ENCODE data around the gene CSNK2A1.
"Not testable (repeated sequence)": the region's sequence is repeated elsewhere in the genome, so short reads cannot be mapped to it uniquely, and the experiment has no call there.

Gene CSNK2A1

DNA sequence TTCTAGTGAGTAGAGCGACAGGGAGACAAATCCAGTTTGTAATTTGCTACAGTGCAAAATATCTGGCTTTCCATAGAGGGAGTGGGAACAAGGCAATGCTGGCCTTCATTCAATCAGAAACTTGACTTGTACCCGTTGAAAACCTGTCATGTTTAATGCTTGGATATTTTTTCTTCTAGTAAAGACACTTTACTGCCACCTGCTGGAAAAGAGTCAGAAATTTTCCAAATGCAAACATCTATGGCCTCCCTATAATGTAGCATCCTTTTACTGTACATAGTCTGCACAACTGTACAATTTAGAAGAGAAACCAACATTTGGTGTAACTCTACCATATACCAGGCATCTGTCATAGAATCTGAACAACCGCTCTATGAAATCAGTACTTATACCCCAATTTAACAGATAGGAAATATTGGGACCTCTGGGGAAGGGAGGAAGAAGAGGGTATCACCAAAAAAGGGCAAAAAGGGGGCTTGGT, 64.6 kb downstream of the CSNK2A1 start:
- H3K4me3 ChIP-seq (ENCODE audit: low read depth, low read length), result no peak overlapping the region
- TF ChIP-seq, protein P1, sequence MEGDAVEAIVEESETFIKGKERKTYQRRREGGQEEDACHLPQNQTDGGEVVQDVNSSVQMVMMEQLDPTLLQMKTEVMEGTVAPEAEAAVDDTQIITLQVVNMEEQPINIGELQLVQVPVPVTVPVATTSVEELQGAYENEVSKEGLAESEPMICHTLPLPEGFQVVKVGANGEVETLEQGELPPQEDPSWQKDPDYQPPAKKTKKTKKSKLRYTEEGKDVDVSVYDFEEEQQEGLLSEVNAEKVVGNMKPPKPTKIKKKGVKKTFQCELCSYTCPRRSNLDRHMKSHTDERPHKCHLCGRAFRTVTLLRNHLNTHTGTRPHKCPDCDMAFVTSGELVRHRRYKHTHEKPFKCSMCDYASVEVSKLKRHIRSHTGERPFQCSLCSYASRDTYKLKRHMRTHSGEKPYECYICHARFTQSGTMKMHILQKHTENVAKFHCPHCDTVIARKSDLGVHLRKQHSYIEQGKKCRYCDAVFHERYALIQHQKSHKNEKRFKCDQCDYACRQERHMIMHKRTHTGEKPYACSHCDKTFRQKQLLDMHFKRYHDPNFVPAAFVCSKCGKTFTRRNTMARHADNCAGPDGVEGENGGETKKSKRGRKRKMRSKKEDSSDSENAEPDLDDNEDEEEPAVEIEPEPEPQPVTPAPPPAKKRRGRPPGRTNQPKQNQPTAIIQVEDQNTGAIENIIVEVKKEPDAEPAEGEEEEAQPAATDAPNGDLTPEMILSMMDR (IDR thresholded peaks at IDR 0.05; ENCODE audit: insufficient read depth, low read depth, low read length, missing control alignments), result peak; percentile 53
- peak; percentile 73 for DNase-seq (ENCODE audit: low read depth)

DNA sequence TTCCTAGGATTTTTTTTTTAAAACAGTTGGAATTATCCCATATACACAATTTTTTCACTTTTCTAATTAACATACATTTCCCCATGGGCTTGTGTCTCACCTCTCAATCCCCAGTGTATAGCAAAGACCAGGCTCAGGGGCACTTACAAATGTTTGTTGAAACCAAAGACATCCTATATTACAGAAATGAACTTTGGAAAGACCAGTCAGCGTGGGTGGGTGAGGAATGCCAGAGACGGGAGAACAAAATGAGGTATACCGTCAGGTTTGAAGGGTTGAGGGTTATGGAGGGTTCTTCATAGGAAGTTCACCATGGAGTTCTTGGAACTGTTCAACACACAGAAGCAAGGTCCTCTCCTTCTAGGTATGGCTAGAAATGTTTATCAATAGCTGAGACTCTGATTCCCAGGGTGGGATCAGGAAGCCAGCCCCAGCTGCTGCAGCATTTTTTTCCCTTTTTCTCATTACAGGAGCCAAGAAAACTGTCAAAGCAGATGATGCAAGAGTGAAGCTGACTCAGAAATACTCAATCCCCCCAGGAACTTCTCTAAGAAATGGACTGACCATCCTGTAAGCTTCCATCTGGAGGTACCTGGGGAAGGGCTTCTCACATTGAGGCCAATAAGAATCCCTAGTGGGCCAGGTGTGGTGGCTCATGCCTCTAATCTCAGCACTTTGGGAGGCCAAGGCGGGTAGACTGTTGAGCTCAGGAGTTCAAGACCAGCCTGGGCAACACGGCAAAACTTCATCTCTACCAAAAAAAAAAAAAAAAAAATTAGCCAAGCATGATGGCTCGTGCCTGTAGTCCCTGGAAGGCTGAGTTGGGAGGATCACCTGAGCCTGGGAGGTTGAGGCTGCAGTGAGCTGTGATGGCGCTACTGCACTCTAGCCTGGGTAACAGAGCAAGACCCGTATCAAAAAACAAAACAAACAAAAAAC, 65.3 kb downstream of the CSNK2A1 start:
- TF ChIP-seq, protein P1 (IDR thresholded peaks at IDR 0.05; ENCODE audit: insufficient read depth, low read depth, low read length, missing control alignments), result no peak
- H3K4me3 ChIP-seq (ENCODE audit: low read depth, low read length), result no peak overlapping the region
- DNase-seq (ENCODE audit: low read depth), result no peak

DNA sequence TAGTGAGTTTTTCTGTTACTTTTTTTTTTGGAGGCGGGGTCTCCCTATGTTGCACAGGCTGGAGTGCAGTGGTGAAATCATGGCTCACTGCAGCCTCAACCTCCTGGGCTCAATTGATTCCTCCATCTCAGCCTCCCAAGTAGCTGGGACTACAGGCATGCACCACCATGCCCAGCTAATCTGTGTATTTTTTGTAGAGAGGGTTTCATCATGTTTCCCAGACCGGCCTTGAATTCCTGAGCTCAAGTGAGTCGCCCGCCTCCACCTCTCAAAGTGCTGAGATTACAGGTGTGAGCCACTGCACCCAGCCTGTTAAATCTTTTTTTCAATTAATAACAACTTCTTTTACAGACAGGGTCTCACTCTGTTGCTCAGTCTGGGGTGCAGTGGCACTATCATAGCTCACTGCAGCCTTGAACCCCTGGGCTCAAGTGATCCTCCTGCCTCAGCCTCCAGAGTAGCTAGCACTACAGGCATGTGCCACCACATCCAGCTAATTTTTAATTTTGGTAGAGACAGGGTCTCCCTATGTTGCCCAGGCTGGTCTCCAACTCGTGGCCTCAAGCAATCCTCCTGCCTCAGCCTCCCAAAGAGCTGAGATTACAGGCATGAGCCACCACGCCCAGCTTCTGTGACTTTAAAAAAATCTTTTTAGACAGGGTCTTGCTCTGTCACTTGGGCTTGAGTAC, 66.9 kb downstream of the CSNK2A1 start:
- H3K4me3 ChIP-seq (ENCODE audit: low read depth, low read length); DNase-seq (ENCODE audit: low read depth): not testable (repeated sequence)

DNA sequence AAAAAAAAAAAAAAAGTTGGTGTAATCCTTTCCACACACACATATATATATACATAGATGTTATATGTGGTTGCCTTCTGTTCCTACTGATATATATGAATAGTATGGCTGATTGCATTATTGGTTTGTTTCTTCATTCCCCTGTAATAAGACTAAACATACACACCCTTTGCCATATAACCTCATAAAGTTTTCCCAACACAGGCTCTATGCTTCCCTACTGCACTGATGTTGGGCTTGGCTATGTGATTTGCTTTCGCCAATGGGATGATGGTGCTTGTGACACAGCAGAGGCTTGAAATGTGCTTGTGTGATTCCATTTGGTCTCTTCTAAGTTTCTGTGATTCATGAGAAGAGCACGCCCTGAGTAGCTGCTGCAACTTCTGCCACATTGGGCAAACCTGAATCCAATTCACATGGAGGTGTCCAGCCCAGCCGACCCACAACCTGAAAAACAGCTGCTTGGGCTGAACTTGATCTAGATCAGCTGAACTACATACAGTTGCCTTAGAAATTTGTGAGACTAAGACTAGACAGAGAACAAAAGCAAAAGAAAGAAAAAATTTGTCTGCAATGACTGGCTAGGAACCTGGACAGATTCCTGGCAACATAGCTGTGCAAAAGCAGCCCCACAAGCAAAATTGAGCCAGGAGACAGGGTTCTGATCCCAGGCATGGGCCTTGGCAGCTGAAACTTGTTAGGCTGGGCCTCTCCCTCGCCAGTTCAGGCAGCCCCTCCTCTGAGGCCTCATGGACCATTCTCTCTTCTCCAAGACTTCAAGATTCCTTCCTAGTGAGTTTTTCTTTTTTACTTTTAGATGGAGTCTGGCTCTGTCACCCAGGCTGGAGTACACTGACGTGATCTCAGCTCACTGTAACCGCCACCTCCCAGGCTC, 67.9 kb downstream of the CSNK2A1 start:
- DNase-seq (ENCODE audit: low read depth), result no peak
- TF ChIP-seq, protein P1 (IDR thresholded peaks at IDR 0.05; ENCODE audit: insufficient read depth, low read depth, low read length, missing control alignments), result no peak
- no peak overlapping the region for H3K4me3 ChIP-seq (ENCODE audit: low read depth, low read length)

DNA sequence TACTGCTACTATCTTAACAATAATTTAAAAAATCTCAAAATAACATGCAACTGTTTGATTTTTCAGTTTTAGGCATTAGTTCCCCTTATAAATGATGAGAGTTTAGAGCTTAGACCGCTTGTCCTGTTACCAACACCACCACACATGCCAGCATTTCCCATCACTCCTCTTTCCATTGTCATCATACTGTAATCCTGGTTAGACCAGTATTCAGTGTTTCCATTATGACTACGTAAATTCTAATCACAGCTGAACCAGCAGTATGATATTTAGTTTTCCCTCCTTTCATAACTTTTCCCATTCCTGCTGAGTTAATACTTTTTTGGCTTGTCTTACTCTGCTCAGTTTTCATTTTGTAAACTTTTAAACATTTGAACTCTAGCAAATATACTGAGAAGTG, 69.0 kb downstream of the CSNK2A1 start:
- H3K4me3 ChIP-seq (ENCODE audit: low read depth, low read length), result no peak overlapping the region
- no peak for DNase-seq (ENCODE audit: low read depth)
- TF ChIP-seq, protein P1 (IDR thresholded peaks at IDR 0.05; ENCODE audit: insufficient read depth, low read depth, low read length, missing control alignments), result no peak

DNA sequence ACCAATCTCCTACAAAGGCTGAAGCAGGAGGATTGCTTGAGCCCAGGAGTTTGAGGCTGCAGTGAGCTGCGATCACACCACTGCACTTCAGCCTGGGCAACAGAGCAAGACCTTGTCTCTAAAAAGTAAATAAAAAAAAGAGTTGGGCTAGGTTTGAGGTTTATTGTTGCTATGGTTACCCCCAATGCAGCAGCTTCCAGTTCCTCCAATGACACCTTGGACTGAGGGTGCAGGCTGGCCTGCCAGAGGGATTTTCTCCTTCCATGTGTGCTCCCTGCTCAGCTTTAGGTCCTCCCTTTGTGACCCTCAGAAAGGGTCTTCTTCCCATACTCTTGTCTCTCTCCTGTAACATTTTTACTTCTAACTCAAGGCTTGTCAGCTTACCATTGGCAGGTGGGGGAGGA, 70.7 kb downstream of the CSNK2A1 start:
- H3K4me3 ChIP-seq (ENCODE audit: low read depth, low read length), result no peak overlapping the region
- DNase-seq (ENCODE audit: low read depth), result no peak
- TF ChIP-seq, protein P1 (IDR thresholded peaks at IDR 0.05; ENCODE audit: insufficient read depth, low read depth, low read length, missing control alignments), result no peak
